ENCODE measurements around the gene GFOD1. TPM values are rescaled to one million over a fixed set of nuclear protein-coding genes. Genes with fewer than 3 reads are reported as not detected.
"Not testable (repeated sequence)": the region's sequence is repeated elsewhere in the genome, so short reads cannot be mapped to it uniquely, and the experiment has no call there.

Gene GFOD1
- total and polyA plus RNA-seq, 8 donors, result 5.7 to 19.6 (median 8.2) TPM

GRCh38 chr6:13461805-13462204 is 25.6 kb downstream of the GFOD1 start:
- Histone ChIP-seq H3K36me3 (no peaks in the 10 kb centered on the region), H3K27me3 (no peaks in the 10 kb centered on the region), H3K4me3 (no peak overlapping the region), H3K9me3 (no peaks in the 10 kb centered on the region), H3K4me1 (peaks cover 7 to 40% of the 10 kb centered on the region in 2 donors), H3K27ac (peak overlapping the region in 1 of 2 donors; percentile 57)
- intact Hi-C loops (cut with DNase I), result no loop called here
- ATAC-seq, result peak; percentile 64
- DNase-seq, result peak in 1 of 4 donors; percentile 61
- TF ChIP-seq CTCF (IDR thresholded peaks at IDR 0.05), result no peak

- Histone ChIP-seq H3K27ac (peak overlapping the region in 1 of 2 donors; percentile 57), H3K9me3 (no peaks in the 10 kb centered on the region), H3K36me3 (no peaks in the 10 kb centered on the region), H3K4me3 (no peak overlapping the region), H3K4me1 (peaks cover 7 to 35% of the 10 kb centered on the region in 2 donors), H3K27me3 (no peaks in the 10 kb centered on the region)
- ATAC-seq (no peak), DNase-seq (peak in 1 of 4 donors; percentile 47)
- no peak for TF ChIP-seq CTCF (IDR thresholded peaks at IDR 0.05)
- intact Hi-C loops (cut with DNase I), result no loop called here
Observed at GRCh38 chr6:13461307-13461706, 26.1 kb downstream of the GFOD1 start.

GRCh38 chr6:13460289-13460688 is 27.1 kb downstream of the GFOD1 start:
- H3K4me3 ChIP-seq; DNase-seq; H3K9me3 ChIP-seq; H3K36me3 ChIP-seq; intact Hi-C loops (cut with DNase I); ATAC-seq; H3K27ac ChIP-seq; H3K27me3 ChIP-seq: not testable (repeated sequence)
- peaks cover 8 to 37% of the 10 kb centered on the region in 2 donors for H3K4me1 ChIP-seq

- TF ChIP-seq CTCF (IDR thresholded peaks at IDR 0.05), result no peak
- no peak overlapping the region for H3K27ac ChIP-seq
- no peak overlapping the region for H3K4me3 ChIP-seq
- H3K36me3 ChIP-seq, result no peaks in the 10 kb centered on the region
- H3K9me3 ChIP-seq, result no peaks in the 10 kb centered on the region
- intact Hi-C loops (cut with DNase I), result no loop called here
- no peaks in the 10 kb centered on the region for H3K27me3 ChIP-seq
- ATAC-seq, result no peak
- peaks cover 11 to 43% of the 10 kb centered on the region in 2 donors for H3K4me1 ChIP-seq
- DNase-seq, result no peak
Observed at GRCh38 chr6:13457577-13457976, 29.8 kb downstream of the GFOD1 start.

GRCh38 chr6:13455552-13455966 is 31.8 kb downstream of the GFOD1 start:
- peak overlapping the region in 1 of 2 donors; percentile 43 for H3K27ac ChIP-seq
- intact Hi-C loops (cut with DNase I), result no loop called here
- ATAC-seq, result no peak

More at GRCh38 chr6:13455552-13455966, 31.8 kb downstream of the GFOD1 start:
- H3K9me3 ChIP-seq, result no peaks in the 10 kb centered on the region
- no peak overlapping the region for H3K4me3 ChIP-seq
- H3K27me3 ChIP-seq, result no peaks in the 10 kb centered on the region
- TF ChIP-seq CTCF (IDR thresholded peaks at IDR 0.05), result no peak
- DNase-seq, result no peak
- H3K4me1 ChIP-seq, result peaks cover 11 to 31% of the 10 kb centered on the region in 2 donors
- no peaks in the 10 kb centered on the region for H3K36me3 ChIP-seq
